ENCODE results near the gene THBD. TPM values are rescaled to one million over a fixed set of nuclear protein-coding genes. Genes with fewer than 3 reads are reported as not detected.
"Not testable (repeated sequence)": the region's sequence is repeated elsewhere in the genome, so short reads cannot be mapped to it uniquely, and the experiment has no call there.

Gene THBD
- total RNA-seq, 1 donor from 2014 or later = 104 TPM

DNA sequence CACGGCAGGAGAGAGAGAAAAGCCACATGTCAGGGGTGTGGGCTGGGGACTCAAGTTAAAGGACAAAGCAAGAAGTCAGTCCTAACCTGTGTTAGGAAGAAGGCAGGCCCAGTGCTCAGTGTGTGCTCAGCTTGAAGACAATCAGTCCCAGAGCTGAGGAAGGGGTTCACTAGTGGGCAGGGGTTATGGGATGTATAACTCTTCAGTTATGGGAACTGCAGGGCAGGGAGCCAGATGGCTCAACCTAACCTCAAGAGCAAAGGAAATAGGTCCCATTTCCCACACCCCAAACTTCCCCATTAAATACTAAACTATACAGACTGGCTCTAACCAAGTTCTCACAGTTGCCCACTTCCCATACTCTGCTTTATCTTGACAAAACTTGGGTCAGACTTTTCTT lies 21.8 kb downstream of the THBD start:
- DNase-seq = no peak
- H3K9me3 ChIP-seq = no peaks in the 10 kb centered on the region
- peaks cover 3% of the 10 kb centered on the region for H3K4me1 ChIP-seq
- TF ChIP-seq CTCF (IDR thresholded peaks at IDR 0.05) = no peak
- H3K27me3 ChIP-seq = no peaks in the 10 kb centered on the region
- no peak overlapping the region for H3K4me3 ChIP-seq
- H3K36me3 ChIP-seq = no peaks in the 10 kb centered on the region
- no peak overlapping the region for H3K27ac ChIP-seq
- ATAC-seq = peak; percentile 73
- intact Hi-C loops (cut with DNase I) = no loop called here

DNA sequence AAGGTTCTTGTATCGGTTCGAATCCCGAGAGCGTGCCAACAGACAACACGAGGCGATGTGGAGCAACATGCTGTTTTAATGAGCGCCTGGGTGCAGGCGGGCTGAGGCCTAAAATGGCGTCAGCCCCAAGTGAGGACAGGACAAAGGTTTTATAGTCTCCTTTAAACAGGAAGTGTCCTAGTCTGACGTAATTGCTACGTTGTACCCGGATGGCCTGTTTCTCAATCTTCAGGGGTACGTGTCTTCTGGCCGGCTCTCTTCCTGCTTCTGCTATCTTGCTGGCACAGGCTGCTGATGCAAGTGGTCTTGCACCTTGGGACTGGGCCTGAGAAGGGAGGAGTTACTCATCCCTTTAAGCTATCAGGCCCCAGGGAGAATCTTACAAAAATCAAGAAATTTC lies 24.0 kb downstream of the THBD start:
- H3K27me3 ChIP-seq; H3K36me3 ChIP-seq; H3K27ac ChIP-seq; intact Hi-C loops (cut with DNase I); H3K4me3 ChIP-seq; H3K9me3 ChIP-seq; ATAC-seq; DNase-seq; H3K4me1 ChIP-seq: not testable (repeated sequence)

GRCh38 chr20:23024701-23025100 lies 24.8 kb downstream of the THBD start:
- Histone ChIP-seq H3K4me3 (no peak overlapping the region), H3K36me3 (no peaks in the 10 kb centered on the region), H3K27me3 (no peaks in the 10 kb centered on the region), H3K4me1 (peaks cover 3% of the 10 kb centered on the region), H3K9me3 (no peaks in the 10 kb centered on the region), H3K27ac (no peak overlapping the region)
- DNase-seq = no peak
- intact Hi-C loops (cut with DNase I) = no loop called here
- no peak for TF ChIP-seq CTCF (IDR thresholded peaks at IDR 0.05)
- no peak for ATAC-seq

GRCh38 chr20:23023621-23024177 lies 25.8 kb downstream of the THBD start:
- intact Hi-C loops (cut with DNase I) = no loop called here
- no peaks in the 10 kb centered on the region for H3K36me3 ChIP-seq
- H3K27ac ChIP-seq = no peak overlapping the region
- H3K9me3 ChIP-seq = no peaks in the 10 kb centered on the region
- H3K4me3 ChIP-seq = no peak overlapping the region
- H3K27me3 ChIP-seq = no peaks in the 10 kb centered on the region
- DNase-seq (no peak), ATAC-seq (no peak)
- peaks cover 3% of the 10 kb centered on the region for H3K4me1 ChIP-seq
- TF ChIP-seq CTCF (IDR thresholded peaks at IDR 0.05) = no peak

GRCh38 chr20:23022849-23023248 lies 26.6 kb downstream of the THBD start:
- H3K36me3 ChIP-seq = no peaks in the 10 kb centered on the region
- intact Hi-C loops (cut with DNase I) = no loop called here
- no peaks in the 10 kb centered on the region for H3K27me3 ChIP-seq
- H3K27ac ChIP-seq = no peak overlapping the region
- H3K4me3 ChIP-seq = no peak overlapping the region
- no peak for ATAC-seq
- no peaks in the 10 kb centered on the region for H3K9me3 ChIP-seq
- DNase-seq = no peak
- TF ChIP-seq CTCF (IDR thresholded peaks at IDR 0.05) = no peak
- H3K4me1 ChIP-seq = peaks cover 3% of the 10 kb centered on the region

DNA sequence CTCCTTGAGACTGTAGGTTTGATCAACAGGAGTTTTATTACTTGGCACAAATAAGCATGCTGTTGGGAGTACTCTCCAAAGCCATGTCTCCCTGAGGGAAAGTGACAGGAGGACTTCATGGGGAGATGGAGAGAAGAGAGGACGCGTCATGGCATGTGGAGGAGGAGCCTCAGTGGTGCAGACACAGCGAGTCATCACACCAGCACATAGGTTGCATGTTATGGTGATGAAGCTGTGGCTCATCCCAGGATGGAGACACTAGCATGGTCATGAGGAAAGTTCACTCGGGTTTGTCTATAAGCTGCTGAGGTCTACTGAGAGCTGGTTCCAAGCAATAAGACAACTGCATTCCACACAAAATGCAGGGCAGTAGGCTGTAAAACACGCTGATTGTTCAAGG lies 27.5 kb downstream of the THBD start:
- Histone ChIP-seq H3K36me3 (no peaks in the 10 kb centered on the region), H3K27ac (no peak overlapping the region), H3K9me3 (no peaks in the 10 kb centered on the region), H3K27me3 (no peaks in the 10 kb centered on the region), H3K4me1 (no peaks in the 10 kb centered on the region), H3K4me3 (no peak overlapping the region)
- ATAC-seq = no peak
- intact Hi-C loops (cut with DNase I) = no loop called here
- DNase-seq = no peak
- TF ChIP-seq CTCF (IDR thresholded peaks at IDR 0.05) = no peak
